Measurements from ENCODE around the gene MYH10.

DNA sequence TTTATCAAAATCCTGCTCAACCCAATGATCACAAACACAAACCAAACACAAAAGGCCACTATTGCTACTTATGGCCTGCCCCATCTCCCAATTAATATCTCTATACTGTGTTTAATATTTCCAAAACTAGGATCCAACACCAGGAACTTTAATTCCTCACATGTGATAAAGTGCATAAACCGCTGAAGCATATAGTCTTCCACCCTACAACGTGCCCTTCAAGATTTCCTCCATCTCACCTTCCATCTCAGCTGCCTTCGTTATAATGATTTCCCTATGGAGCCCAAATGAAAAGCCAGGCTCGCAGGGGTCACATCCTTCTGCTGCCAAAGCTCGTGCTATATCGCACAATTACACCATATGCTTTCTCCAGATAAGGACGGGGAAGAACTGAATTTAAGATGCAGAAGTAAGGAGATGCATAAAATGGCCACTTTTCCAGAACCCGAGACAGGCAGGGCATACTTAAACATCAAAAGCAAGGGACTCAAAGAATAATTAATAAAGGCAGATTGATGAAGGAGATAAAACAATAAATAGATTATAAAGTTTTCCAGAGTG, 1.8 kb downstream of the MYH10 start:
- no peak for TF ChIP-seq POLR2A (IDR thresholded peaks at IDR 0.05)
- TF ChIP-seq, protein P1, sequence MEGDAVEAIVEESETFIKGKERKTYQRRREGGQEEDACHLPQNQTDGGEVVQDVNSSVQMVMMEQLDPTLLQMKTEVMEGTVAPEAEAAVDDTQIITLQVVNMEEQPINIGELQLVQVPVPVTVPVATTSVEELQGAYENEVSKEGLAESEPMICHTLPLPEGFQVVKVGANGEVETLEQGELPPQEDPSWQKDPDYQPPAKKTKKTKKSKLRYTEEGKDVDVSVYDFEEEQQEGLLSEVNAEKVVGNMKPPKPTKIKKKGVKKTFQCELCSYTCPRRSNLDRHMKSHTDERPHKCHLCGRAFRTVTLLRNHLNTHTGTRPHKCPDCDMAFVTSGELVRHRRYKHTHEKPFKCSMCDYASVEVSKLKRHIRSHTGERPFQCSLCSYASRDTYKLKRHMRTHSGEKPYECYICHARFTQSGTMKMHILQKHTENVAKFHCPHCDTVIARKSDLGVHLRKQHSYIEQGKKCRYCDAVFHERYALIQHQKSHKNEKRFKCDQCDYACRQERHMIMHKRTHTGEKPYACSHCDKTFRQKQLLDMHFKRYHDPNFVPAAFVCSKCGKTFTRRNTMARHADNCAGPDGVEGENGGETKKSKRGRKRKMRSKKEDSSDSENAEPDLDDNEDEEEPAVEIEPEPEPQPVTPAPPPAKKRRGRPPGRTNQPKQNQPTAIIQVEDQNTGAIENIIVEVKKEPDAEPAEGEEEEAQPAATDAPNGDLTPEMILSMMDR (IDR thresholded peaks at IDR 0.05): no peak

Measured in upper lobe of left lung (tissue), 4 donors.